ENCODE results near the gene GLRX3. TPM values are rescaled to one million over a fixed set of nuclear protein-coding genes. Genes with fewer than 3 reads are reported as not detected.

The GLRX3 gene
- total RNA-seq, 2 experiments from 2014 or later: 79.4 to 80.6 TPM

DNA sequence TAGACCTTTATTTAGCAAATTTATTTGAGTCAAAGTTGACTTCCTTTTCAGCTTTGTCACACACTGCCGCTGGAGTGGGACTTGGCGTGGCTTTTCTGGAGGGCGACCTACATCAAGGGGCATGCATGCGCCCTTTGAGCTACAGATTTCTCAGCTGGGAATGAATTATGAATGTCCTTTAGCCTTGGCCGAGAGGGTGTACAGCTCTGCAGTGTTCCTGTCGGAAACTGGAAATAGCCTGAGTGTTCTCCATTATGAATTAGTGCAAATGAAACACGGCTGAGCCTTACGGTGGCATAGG, 79.7 kb downstream of the GLRX3 start:
- H3K4me3 Mint-ChIP-seq: no peak overlapping the region
- ChIA-PET CTCF (no interaction called here), POLR2A (no interaction called here)
- H3K27ac Mint-ChIP-seq: no peak overlapping the region
- H3K27me3 Mint-ChIP-seq (ENCODE audit: low read depth): no peaks in the 10 kb centered on the region
- ATAC-seq (no peak), DNase-seq (no peak)
- no peaks in the 10 kb centered on the region for H3K36me3 Mint-ChIP-seq (ENCODE audit: low read depth)
- no peaks in the 10 kb centered on the region for H3K4me1 Mint-ChIP-seq (ENCODE audit: low read depth)
- H3K9me3 Mint-ChIP-seq (ENCODE audit: insufficient read depth): no peaks in the 10 kb centered on the region

DNA sequence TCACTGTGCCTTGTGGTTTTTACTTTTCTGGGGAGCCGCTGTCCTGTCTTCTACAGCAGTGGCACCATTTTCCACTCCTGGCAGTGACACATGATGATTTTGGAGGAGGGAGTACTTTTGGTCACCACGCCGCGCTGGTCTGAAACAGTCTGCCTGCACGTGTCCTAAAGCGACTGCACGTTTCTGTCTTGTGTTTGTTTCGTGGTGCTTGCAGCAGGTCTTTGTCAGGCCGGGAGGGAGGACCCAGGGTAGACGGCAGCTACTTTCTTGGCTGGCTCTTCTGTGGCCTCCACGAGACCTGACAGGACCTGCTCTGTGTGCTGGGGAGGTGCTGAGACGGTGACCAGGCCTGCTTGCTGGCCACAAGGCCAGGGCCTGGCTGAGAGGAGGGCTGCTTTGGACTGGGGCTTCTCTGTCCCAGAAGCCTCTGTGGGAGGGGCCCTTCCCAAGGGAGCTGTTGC, 82.0 kb downstream of the GLRX3 start:
- Mint-ChIP-seq H3K36me3 (ENCODE audit: low read depth) (no peaks in the 10 kb centered on the region), H3K27me3 (ENCODE audit: low read depth) (no peaks in the 10 kb centered on the region), H3K4me3 (no peak overlapping the region), H3K9me3 (ENCODE audit: insufficient read depth) (no peaks in the 10 kb centered on the region), H3K4me1 (ENCODE audit: low read depth) (no peaks in the 10 kb centered on the region), H3K27ac (no peak overlapping the region)
- no peak for DNase-seq
- ChIA-PET CTCF (no interaction called here), POLR2A (no interaction called here)
- ATAC-seq: no peak

DNA sequence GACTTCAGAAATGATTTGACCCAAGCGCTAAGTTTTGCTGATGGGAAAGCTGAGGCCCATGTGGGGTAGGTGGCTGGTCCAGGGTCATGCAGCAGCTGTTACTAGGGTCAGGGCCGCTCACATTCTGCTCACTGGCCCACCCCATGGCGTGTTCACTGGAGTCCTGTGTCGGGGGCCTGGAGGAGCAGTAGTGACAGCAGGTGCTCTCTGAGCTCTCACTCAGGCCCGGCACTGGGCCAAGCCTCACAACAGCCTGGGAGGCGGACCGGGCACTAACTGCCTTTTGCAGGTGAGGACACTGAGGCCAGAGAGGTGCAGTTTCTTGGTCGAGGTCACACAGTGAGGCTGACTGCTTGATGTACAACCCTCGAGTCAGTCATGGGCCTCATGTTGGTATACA, 82.7 kb downstream of the GLRX3 start:
- Mint-ChIP-seq H3K27ac (no peak overlapping the region), H3K9me3 (ENCODE audit: insufficient read depth) (no peaks in the 10 kb centered on the region), H3K4me3 (no peak overlapping the region), H3K36me3 (ENCODE audit: low read depth) (no peaks in the 10 kb centered on the region), H3K4me1 (ENCODE audit: low read depth) (no peaks in the 10 kb centered on the region), H3K27me3 (ENCODE audit: low read depth) (no peaks in the 10 kb centered on the region)
- POLR2A ChIA-PET: no interaction called here
- CTCF ChIA-PET: no interaction called here
- DNase-seq: no peak
- no peak for ATAC-seq

DNA sequence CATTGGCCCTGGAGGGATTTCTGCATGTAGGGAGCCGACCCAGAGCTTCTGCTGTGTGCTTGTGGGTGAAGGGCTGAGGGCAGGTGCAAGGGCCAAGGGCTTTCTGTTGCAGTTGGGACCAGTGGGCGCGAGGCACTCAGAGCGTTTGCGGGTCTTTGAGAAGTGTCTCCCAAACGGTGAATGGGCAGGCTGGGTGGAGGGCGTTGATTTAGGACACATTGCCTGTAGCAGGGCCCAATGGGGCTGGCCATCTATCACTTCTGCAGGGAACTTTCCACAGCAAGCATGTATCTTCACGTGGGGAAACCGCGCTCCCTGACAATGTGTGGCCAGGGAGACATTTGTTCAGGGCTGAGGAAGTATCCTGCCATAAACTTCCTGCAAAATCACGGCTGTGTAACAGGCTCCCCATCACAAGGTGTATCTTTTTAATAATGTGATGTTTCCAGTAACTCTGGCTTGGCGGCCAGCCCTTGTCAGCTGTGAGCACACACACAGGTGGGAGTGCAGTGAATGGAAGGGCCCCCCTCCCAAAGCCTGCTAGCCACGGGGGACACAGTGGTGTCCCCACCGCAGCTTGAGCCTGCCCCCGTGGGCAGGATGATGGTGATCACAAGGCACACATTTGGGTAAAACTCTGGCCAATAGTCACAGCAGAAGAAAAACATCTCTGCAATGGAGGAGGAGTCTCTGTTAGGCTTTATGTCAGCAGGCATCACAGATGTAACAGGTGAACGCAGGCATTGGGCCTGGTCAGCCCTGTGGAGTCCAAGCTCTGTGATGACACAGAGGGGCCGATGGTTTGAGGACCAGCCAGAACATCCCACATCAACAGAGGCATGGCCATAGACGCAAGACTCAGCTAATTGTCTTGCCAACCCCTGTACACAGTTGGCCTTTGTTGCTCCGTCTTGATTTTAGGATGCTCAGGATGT, 84.3 kb downstream of the GLRX3 start:
- no peak overlapping the region for H3K4me3 Mint-ChIP-seq
- ChIA-PET CTCF (no interaction called here), POLR2A (no interaction called here)
- DNase-seq (no peak), ATAC-seq (no peak)
- no peaks in the 10 kb centered on the region for H3K9me3 Mint-ChIP-seq (ENCODE audit: insufficient read depth)
- no peaks in the 10 kb centered on the region for H3K27me3 Mint-ChIP-seq (ENCODE audit: low read depth)
- no peak overlapping the region for H3K27ac Mint-ChIP-seq
- no peaks in the 10 kb centered on the region for H3K4me1 Mint-ChIP-seq (ENCODE audit: low read depth)
- no peaks in the 10 kb centered on the region for H3K36me3 Mint-ChIP-seq (ENCODE audit: low read depth)

DNA sequence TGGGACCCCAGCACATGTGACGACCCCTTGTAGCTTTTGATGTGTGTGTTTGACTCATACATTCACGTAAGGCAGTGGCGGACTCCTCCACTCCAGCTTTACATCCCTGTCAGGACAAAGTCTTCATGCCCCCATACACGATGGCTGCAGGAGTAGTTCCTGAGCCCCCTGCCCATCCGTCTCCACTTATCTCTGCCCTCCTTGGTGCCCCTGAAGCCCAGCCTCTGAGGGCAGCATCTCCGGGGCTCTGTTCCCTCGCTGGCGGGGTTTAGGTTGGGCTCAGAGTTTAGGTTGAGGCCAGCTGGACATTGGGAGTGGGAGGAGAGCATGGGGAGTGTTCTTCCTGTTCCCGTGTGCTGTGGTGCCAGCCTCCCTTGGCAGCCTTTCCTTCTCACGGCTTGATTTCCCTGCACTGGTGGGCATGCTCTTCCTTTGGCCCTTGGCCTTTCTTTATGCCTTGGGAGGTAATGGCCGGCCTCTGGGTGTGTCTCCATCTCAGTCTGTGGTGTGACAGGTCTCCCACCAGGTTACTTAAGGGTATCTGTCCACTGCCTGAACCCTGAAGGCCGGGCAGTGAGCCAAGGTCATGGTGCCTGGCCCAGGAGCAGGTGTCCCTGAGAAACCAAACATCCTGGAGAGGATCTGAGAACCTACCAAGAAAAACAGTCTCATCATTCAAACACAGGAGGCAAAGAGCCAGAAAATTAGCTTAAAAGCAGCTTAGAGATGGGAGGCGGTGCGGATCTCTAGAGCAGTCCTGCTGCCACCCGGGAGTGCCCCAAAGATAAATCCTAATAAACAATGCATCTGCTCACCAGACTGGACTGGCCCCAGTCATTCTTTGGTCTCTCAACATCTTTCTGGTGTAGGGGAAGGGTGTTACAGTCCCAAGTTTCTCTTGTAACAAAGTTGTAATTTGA, 85.5 kb downstream of the GLRX3 start:
- Mint-ChIP-seq H3K9me3 (ENCODE audit: insufficient read depth) (no peaks in the 10 kb centered on the region), H3K4me1 (ENCODE audit: low read depth) (no peaks in the 10 kb centered on the region), H3K36me3 (ENCODE audit: low read depth) (no peaks in the 10 kb centered on the region), H3K27me3 (ENCODE audit: low read depth) (no peaks in the 10 kb centered on the region), H3K4me3 (no peak overlapping the region), H3K27ac (no peak overlapping the region)
- ChIA-PET CTCF (no interaction called here), POLR2A (no interaction called here)
- ATAC-seq (no peak), DNase-seq (no peak)

DNA sequence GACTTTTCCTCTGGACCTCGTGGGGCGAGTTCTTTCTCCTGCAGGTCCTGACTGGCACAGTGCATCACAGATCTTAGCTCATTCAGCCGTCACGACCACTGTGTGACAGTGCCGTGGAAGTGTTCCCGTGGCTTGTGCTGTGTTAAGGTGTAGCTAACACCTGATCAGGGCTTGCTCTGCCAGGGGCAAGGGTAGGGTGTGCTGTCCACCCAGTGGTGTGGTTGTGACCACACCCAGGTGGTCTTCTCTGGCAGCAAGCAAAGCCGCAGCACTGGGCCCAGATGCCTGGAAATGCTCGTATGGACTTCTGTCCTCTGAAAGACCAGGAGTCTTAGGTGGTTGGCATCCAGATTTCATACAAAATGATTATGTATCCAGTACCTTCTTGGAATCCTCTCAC, 86.2 kb downstream of the GLRX3 start:
- H3K4me1 Mint-ChIP-seq (ENCODE audit: low read depth): no peaks in the 10 kb centered on the region
- POLR2A ChIA-PET: no interaction called here
- H3K27me3 Mint-ChIP-seq (ENCODE audit: low read depth): no peaks in the 10 kb centered on the region
- DNase-seq (no peak), ATAC-seq (no peak)
- H3K4me3 Mint-ChIP-seq: no peak overlapping the region
- peaks cover 3% of the 10 kb centered on the region for H3K9me3 Mint-ChIP-seq (ENCODE audit: insufficient read depth)
- CTCF ChIA-PET: no interaction called here
- no peak overlapping the region for H3K27ac Mint-ChIP-seq
- H3K36me3 Mint-ChIP-seq (ENCODE audit: low read depth): no peaks in the 10 kb centered on the region

DNA sequence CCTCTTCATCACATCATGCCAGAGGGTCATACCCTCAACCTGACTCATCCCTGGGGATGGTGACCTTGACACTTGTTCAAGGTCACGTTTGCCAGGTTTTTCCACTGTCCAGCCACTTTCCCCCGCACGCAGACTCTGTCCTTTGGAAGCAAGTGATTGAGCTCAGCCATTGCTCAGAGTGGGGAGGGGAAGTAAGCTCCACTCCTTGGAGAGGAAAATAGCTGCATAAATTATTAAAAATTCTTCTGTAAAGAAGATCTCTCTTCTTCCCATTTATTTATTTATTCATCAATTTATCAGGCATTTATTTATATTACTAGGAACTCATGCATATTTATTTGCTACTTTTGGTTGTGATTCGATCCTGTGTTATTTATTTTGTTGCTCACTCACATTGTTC, 88.0 kb downstream of the GLRX3 start:
- H3K4me1 Mint-ChIP-seq (ENCODE audit: low read depth): no peaks in the 10 kb centered on the region
- no peak for ATAC-seq
- peaks cover 11% of the 10 kb centered on the region for H3K9me3 Mint-ChIP-seq (ENCODE audit: insufficient read depth)
- DNase-seq: no peak
- no peaks in the 10 kb centered on the region for H3K36me3 Mint-ChIP-seq (ENCODE audit: low read depth)
- H3K4me3 Mint-ChIP-seq: no peak overlapping the region
- H3K27ac Mint-ChIP-seq: no peak overlapping the region
- ChIA-PET CTCF (no interaction called here), POLR2A (no interaction called here)
- no peaks in the 10 kb centered on the region for H3K27me3 Mint-ChIP-seq (ENCODE audit: low read depth)

DNA sequence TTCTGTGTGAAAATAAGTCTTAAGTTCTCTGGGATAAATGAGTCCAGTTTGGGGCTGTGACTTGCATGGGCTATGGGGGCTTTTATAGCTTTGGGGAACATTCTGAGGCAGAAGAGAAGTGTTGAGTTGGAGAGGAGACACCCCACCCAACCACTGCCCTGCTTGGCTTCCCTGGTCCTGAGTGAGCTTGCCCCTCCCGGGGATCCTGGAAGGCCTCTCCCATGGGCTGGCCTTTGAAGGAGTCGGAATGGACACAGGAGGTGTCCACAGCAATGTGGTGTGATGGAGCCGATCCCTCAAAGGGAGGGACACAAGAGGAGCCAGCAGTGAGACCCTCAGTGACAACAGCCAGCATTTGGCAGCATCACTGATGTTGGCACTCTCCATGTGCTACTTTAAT, 89.8 kb downstream of the GLRX3 start:
- DNase-seq: no peak
- CTCF ChIA-PET: no interaction called here

DNA sequence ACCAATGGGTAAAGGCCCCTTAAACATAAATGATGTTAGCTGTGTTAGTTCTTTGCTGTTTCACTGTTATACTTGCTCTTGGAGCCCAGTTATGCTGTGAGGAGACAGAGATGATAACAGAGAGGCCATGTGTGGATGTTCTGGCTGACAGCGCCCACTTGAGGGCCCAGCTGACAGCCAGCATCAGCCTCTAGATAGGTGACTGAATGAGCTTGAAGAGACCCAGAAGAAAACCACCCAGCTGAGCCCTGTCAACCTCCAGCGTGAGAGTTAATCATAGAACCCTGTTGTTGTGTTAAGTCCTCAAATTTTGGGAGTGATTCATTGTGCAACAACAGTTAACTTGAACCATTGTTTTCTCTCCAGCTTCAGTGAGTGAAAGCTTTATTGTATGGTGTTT, 91.7 kb downstream of the GLRX3 start:
- Mint-ChIP-seq H3K27ac (no peak overlapping the region), H3K36me3 (ENCODE audit: low read depth) (no peaks in the 10 kb centered on the region), H3K9me3 (ENCODE audit: insufficient read depth) (peaks cover 11% of the 10 kb centered on the region), H3K4me1 (ENCODE audit: low read depth) (no peaks in the 10 kb centered on the region), H3K27me3 (ENCODE audit: low read depth) (no peaks in the 10 kb centered on the region), H3K4me3 (no peak overlapping the region)
- ATAC-seq: no peak
- no peak for DNase-seq
- ChIA-PET POLR2A (no interaction called here), CTCF (no interaction called here)

More for the DNA sequence above, 89.8 kb downstream of the GLRX3 start:
- ATAC-seq: no peak
- peaks cover 11% of the 10 kb centered on the region for H3K9me3 Mint-ChIP-seq (ENCODE audit: insufficient read depth)
- H3K4me1 Mint-ChIP-seq (ENCODE audit: low read depth): no peaks in the 10 kb centered on the region
- H3K36me3 Mint-ChIP-seq (ENCODE audit: low read depth): no peaks in the 10 kb centered on the region
- H3K27me3 Mint-ChIP-seq (ENCODE audit: low read depth): no peaks in the 10 kb centered on the region
- H3K4me3 Mint-ChIP-seq: no peak overlapping the region
- POLR2A ChIA-PET: no interaction called here
- no peak overlapping the region for H3K27ac Mint-ChIP-seq

Other genes with a start within 250 kb of the GLRX3 start
- gene EBF3, start 172.1 kb upstream of the GLRX3 start, total RNA-seq: not detected
- gene C10orf143, start 25.6 kb upstream of the GLRX3 start, total RNA-seq: 1 to 10 TPM; 4.4 to 4.7 TPM